GM21737 (cell line): ENCODE measurements around the gene ABCA6.

Source experiments
- ATAC-seq: cut with Tn5 transposase; IDR thresholded peaks from one replicate; pipeline ENCODE4 v1.9.1; 2021; ENCODE audit warnings: mild to moderate bottlenecking, moderate library complexity; ENCODE audit not compliant: unreplicated experiment

Gene ABCA6

DNA sequence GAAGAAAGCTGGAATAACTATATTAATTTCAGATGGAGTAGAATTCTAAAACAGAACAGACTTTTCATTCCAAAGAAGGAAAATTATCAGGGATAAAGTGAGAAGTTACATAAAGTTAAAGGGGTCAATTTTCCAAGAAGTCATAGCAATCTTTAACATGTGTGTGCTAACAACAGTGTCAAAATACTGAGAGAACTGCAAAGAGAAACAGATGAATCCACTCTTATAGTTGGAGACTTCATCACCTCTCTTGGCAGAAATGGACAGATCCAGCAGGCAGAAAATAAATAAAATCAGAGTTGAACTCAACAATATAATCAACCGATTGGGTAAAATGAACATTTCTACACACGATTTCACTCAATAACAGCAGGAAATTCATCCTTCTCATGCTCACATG lies 86.4 kb downstream of the ABCA6 start:
- no peak for ATAC-seq

DNA sequence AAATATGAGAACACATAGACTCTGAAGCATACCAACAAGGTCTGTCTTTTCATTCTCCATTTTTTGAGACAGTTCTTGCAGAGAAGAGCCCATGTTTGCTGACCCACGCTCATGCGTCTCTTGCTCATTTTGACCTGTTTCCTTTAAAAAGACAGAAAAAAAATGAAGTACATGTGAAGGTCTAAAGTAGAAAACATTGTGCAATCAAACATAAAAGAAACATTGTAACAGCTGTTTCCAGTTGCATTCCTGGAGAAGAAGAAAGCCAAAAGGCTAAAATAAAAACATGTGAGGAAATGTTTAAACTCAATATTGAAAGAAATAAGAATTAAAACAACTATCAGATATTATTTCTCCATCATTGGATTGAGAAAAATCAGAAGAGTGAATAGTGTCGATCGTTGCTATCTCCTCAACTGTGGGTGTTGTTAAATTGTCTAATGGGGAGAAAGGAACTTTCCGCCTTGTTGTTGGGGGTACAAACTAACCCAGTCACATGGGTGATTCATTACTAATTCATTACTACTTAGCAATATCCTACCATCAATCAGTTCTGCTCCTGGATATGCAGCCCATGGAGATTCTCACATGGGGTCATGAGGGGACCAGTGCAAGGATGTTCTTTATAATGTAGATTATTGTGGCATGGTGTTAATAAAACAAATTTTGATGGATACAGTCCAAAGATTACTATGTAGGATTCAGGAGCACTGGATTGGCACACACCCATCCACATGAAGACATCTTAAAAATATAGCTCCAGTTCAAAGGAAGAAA lies 90.5 kb downstream of the ABCA6 start:
- no peak for ATAC-seq

DNA sequence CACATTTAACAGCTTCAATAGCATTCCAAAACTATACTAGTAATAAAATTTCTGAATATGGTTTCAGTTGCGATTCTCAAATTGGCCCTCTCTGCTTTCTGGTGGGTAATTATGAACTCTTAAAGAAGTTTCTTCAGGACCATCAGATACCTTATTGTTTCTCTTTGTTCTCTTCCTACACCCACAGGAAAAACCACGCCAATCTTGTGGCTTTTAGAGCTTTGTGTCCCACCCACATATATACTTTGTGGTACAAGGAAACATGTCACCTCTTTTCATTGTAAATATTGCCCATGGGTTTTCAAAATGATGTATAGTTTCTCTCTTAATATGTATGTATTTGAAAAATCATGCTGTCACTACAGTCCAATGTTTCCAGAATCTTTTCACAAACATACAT lies 93.1 kb downstream of the ABCA6 start:
- no peak for ATAC-seq

DNA sequence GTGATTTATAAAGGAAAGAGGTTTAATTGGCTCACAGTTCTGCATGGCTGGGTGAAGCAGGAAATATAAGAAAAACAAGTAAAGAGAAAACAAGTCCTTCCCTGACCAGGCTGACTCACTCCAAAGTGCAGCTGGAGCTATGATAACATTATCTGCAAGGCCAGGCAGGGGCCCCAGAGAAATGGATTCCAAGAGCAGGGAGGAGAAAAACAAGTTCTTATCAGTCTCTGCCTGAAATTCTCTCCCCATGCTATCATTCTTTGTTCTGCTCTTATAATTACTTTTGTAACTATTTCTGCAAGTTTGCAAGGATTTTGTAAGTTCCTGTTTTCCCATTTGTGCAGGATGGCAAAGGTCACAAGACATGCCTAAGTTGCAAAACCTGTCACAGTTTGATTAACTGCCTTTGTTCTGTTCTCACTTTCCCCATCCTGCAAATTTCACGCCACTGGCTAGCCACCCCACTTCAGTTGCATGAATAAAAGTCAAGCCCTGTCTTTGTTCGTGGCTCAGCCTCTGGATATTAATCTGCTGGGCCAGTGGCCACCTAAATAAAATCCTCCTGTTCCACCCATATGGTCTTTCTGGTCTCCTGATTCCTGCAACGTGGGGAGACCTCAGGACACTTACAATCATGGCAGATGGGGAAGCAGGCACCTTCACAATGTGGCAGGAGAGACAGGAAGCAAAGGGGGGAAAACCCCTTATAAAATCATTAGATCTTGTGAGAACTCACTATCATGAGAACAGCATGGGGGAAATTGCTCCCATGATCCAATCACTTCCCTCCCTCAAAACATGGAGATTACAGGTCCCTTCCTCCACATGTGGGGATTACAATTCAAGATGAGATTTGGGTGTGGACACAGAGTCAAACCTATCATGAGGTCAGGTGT lies 94.1 kb downstream of the ABCA6 start:
- ATAC-seq: no peak

DNA sequence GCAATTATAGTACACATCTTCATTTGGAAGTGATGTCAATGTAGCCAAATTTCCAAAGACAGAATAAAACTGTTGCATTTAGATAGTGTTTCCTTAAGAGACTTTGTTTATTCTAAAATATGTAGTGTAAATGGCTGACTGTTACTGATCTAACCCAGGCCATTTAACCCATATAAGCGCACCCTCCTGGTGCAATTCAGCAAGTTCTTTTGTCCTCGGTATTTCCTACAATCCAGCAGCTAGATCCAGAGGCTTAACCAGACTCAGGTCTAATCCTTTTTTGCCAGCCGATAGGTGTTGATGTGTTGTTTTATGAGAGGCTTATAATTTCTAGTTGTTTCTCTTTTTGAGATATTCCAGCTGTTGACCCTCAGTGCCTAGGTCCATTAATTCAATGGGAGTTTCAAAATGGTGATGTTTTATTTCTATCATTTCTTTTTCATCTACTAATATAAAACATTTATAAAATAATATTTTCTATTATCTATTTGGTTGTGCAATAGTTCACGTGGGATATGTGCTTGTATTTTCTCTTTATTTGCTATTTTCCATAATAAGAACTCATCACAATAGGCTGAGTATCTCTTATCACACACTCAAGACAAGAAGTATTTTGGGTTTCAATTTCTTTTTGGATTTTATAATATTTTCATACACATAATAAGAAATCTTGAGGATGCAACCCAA lies 95.4 kb downstream of the ABCA6 start:
- ATAC-seq: no peak

DNA sequence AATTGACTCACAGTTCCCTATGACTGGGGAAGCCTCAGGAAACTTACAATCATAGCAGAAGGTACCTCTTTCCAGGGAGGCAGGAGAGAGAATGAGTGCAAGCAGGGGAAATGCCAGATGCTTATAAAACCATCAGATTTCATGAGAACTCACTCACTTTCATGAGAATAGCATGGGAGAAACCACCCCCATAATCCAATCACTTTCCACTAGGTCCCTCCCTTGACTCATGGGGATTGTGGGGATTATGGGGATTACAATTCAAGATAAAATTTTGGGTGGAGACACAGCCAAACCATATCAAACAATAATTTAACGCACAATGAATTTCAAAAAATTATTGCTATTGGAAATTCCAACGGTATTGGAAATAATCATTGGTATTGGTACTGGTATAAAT lies 96.0 kb downstream of the ABCA6 start:
- no peak for ATAC-seq

DNA sequence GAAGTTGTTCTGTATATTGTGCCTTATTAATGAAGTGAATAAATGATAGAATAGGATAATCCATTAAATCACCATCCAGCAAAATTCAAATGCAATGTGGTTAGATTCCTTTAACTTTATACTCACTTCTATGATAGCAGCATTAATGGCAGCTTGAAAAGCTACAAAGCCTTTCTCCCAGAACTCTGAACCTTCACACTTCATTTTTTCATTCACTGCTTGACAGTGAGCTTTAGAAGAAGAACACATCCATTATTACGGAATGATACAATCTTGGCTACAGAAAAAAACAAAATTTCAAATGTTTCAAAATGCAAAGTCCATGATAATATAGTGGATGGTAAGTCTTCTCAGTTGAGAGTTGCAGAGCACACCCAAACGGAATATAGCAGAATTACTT lies 97.3 kb downstream of the ABCA6 start:
- ATAC-seq: no peak

DNA sequence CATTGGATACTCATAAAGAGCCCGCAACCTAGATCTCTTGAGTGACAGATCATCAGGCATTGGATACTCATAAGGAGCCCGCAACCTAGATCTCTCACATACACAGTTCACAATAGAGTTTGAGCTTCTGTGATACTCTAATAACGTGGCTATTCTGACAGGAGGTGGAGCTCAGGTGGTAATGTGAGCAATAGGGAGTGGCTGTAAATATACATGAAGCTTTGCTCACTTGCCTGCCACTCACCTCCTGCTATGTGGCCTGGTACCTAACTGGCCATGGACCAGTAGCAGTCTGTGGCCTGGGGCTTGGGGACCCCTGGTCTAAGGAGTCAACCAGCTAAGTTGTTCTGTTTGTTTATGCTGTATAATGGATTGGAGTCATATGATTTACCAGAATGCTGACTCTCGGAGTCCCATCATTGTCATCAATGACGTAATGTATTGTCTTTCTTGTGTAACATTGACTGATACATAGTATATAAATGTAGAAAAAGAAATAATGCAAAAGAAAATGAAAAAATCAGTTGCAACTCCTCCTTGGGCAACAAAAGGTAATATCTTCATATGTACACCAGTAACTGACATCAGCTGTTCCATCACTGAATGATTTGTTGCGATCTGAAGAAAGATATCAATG lies 98.5 kb downstream of the ABCA6 start:
- no peak for ATAC-seq

DNA sequence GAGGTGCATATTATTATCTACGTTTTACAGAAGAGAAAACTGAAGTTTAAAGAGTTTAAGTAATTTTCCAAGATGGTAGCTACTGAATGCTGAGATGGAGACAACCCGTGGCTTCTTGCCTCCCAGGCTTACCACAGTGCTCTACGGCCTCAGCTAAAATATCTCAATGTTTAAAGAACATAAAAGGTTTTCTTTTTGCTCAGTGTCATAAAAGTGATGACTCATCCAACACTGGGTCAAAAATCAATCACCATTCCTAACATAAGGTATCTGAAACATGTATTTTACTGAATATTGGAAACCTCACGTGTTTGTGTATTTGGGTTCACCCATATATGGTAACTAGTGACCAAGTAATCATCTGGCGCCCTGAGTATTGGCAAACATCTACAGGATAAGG lies 99.4 kb downstream of the ABCA6 start:
- ATAC-seq: no peak

DNA sequence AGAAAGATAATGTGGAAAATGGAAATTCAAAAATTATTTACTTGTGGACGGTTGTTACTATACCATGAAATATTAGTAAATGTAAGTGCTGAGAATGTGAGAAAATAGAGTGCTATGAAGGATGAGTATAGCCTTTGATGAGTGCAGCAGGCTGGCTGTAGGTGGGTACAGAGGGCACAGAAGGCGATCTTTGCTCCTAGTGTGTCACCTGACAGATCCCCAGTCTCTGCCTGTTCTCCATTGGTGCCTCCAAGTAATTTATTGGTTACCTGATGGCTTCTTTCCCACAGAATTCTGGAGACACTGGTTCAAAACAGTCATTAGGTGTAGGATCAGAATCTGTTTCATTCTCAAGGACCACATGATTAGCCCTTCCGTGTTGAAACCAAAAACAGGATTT lies 109.9 kb downstream of the ABCA6 start:
- ATAC-seq: no peak

DNA sequence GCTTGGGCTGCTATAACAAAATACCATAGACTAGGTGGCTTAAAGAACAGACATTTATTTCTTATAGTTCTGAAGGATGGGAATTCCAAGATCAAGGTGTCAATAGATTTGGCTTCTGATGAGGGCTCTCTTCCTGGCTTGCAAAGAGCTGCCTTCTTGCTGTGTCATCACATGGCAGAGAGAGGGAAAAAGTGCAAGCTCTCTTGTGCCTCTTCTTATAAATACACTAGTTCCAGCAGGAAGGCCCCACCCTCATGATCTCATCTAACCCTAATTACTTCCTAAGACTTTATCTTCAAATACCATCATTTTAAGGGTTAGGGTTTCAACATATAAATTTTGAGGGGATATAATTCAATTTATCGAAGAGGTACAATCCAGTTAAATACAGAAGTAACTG lies 111.5 kb downstream of the ABCA6 start:
- no peak for ATAC-seq
